AG09309 (cell line): ENCODE measurements around the gene AFAP1L2.

Source experiments
- DNase-seq: peaks from one replicate; pipeline ENCODE4 v3.0.0-alpha.2; 2010; ENCODE audit warnings: low read depth
- H3K4me3 ChIP-seq: 2 replicates; pipeline ENCODE4 v1.5.1; 2011; ENCODE audit warnings: mild to moderate bottlenecking, low read depth, low read length, moderate library complexity; ENCODE audit not compliant: control insufficient read depth
- TF ChIP-seq, protein P1 (sequence below): IDR thresholded peaks from 2 replicates; pipeline ENCODE4 v1.5.1; 2011; ENCODE audit warnings: mild to moderate bottlenecking, low read depth, low read length, inconsistent platforms; ENCODE audit not compliant: insufficient read depth, control insufficient read depth; ENCODE audit errors: missing control alignments

Gene AFAP1L2

DNA sequence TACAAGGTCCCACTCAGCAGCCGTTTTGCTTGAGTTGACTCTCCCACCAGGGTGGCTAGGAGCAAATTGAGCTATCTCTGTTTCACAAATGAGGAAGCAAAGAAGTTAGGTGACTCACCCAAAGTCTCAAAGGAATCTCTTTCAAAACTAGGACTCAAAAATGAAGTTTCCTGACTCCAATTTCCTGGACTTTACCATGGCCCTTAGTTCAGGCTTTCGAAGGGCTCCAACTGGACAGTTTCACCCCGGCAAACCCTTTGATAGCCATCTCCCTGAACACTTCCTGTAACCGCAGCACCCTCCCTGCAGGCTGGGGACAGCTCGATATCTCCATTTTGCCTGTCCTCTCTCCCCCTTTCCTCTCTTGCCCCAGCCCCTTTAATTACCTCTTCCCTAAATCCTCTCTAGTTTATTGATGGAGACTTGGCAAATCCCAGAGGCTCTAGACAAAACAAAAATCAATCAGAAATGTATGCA lies 4.7 kb upstream of the AFAP1L2 start:
- TF ChIP-seq, protein P1, sequence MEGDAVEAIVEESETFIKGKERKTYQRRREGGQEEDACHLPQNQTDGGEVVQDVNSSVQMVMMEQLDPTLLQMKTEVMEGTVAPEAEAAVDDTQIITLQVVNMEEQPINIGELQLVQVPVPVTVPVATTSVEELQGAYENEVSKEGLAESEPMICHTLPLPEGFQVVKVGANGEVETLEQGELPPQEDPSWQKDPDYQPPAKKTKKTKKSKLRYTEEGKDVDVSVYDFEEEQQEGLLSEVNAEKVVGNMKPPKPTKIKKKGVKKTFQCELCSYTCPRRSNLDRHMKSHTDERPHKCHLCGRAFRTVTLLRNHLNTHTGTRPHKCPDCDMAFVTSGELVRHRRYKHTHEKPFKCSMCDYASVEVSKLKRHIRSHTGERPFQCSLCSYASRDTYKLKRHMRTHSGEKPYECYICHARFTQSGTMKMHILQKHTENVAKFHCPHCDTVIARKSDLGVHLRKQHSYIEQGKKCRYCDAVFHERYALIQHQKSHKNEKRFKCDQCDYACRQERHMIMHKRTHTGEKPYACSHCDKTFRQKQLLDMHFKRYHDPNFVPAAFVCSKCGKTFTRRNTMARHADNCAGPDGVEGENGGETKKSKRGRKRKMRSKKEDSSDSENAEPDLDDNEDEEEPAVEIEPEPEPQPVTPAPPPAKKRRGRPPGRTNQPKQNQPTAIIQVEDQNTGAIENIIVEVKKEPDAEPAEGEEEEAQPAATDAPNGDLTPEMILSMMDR: no peak
- H3K4me3 ChIP-seq: no peak overlapping the region
- DNase-seq: no peak

DNA sequence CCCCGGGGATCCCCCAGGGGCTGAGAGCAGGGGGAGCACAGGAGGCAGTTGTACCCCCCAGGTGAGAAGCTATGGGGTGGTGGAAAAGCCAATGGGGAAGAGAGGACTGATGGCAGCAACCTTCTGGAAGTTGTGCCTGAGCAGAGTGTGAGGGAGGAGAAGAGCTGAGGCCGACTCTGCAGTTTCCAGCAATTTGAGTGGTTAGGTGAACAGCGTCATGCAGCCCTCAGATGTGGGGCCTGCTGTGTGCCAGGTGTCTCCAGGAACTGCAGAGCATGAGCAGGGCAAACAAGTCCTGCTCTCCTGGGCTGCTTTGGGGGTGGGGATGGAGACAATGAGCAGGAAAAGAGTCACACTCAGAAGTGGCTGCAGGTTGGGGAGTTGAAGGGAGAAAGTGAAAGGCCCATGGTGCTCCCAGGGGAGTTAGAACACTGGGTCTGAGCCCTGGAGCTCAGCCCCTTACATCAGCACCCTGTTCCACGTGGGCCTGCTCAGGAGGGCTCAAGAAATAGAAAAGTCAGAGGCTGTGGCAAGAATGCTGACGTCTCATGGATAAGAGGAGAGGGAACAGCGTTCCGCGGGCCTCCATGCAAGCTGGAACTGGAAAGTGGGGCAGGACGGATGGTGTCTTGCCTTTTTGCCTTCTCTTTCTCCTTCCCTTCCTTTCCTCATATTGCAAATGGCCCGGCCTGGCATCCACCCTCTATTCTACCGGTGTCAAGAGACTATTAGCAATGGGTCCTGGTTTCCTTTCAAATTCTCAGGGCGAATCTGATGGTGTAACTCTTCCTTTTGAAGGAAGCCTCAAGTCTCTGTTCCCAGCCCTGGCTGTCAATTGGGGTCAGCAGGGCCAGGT lies 4.0 kb upstream of the AFAP1L2 start:
- TF ChIP-seq, protein P1: no peak
- H3K4me3 ChIP-seq: no peak overlapping the region
- no peak for DNase-seq

DNA sequence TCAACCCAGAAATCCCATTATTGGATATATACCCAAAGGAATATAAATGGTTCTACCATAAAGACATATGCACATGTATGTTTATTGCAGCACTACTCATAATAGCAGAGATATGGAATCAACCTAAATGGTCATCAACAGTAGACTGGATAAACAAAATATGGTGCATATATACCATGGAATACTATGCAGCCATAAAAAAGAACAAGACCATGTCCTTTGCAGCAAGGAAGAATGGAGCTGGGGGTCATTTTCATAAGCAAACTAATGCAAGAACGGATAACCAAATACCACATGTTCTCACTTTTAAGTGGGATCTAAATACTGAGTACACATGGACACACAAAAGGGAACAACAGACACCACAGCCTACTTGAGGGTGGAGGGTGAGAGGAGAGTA lies 2.2 kb upstream of the AFAP1L2 start:
- TF ChIP-seq, protein P1: no peak
- DNase-seq: no peak
- no peak overlapping the region for H3K4me3 ChIP-seq

DNA sequence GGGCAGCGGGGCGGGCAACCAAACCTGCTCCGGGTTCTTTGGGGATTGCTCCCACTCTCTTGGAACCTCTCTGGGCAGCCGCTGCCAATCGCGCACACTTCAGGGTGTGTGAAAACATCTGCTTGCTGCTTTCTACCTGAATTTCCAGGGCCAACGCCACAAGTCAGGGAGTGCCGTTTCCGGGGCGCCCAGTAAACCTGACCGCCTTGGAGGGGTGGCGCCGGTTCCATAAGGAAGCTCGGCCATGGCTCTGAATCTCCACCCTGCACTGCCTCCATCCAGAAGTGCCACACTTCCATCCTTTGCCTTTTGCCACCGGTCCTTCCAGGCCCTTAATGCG lies 679 bp upstream of the AFAP1L2 start:
- DNase-seq: no peak
- TF ChIP-seq, protein P1: no peak
- no peak overlapping the region for H3K4me3 ChIP-seq

DNA sequence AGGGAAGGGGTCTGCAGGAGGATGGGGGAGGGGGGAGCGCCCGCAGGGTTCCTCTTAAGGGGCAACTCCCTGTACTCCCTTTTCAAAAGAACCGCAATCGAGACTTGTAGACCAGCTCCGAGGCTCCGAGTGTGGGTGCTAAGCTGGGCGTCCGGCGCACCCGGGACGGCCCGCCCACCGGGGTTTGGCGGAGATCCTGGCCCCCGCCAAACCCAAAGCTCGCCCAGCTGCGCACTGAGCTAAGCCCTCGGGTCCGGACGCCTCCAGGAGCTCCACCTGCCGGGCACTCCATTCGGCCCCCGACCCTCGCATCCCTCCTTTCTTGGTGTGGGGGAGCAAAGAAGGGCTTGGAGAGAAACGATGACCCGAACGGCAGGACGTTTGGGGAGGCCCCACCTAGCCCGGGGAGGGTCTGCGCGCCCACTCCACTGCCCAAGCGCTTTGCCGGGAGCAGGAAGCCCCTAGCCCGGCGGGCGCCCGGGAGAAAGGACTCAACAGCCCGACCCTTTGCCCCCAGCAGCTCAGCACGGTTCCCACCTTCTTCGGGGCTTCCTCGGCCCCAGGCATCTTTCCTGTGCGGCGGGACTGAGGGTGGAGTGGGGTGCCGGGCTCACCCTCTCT lies 651 bp downstream of the AFAP1L2 start:
- DNase-seq: no peak
- TF ChIP-seq, protein P1: peak; percentile 14
- H3K4me3 ChIP-seq: peak overlapping the region; percentile 17

DNA sequence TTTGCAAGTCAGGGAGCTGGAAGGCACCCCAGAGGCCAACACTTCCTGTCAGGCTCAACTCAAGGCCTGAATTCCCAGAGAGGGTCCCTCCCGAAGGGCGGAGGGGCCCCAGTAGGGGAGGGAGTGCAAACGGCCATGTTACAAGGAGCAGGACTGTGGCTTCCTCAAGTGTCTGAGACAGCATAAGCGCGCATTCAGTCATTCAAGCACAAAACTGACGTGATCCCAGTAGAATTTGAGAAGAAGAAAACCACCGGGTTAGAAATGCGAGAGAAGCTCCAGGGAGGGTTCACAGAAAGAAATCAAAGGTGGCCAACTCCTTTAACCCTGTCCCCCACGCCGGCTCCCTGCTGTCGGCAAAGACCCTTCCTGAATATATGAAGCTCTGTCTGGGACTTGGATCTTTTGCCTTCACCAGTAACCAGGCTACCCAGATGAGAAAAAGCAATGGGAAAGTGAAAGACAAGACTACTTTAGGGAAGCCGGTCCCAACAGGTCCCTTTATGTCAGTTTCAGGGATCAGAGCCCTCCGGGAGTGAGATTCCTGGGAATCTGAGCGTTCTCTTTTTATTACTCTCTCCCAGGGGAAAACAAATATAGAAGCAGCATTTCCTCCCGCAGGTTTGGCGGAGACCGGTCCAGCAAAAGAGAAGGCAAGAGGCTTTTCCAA lies 1.3 kb downstream of the AFAP1L2 start:
- peak overlapping the region; percentile 17 for H3K4me3 ChIP-seq
- TF ChIP-seq, protein P1: no peak
- no peak for DNase-seq
